OCI-LY1 (cell line): ENCODE measurements around the gene AIF1L.

Source experiments
- H2AFZ ChIP-seq: fragments of 200-600 bp; sonication (generic), shearing (Covaris generic); 2 replicates; pipeline ENCODE4 v1.6.0; 2014; ENCODE audit warnings: antibody characterized with exemption, mild to moderate bottlenecking, low read length
- H3F3A ChIP-seq: fragments of 200-600 bp; sonication (generic), shearing (Covaris generic); 2 replicates; pipeline ENCODE4 v1.6.0; 2014; ENCODE audit warnings: mild to moderate bottlenecking, antibody characterized with exemption, low read length, moderate library complexity; ENCODE audit not compliant: insufficient read depth
- H3K27ac ChIP-seq: fragments of 200-600 bp; sonication (generic); 2 replicates; pipeline ENCODE4 v1.5.1; 2014; ENCODE audit warnings: low read length, mixed run types, mild to moderate bottlenecking, low read depth; ENCODE audit not compliant: poor library complexity, severe bottlenecking
- H3K27me3 ChIP-seq: fragments of 200-600 bp; sonication (generic); 2 replicates; pipeline ENCODE4 v1.6.0; 2014; ENCODE audit warnings: antibody characterized with exemption, mild to moderate bottlenecking, low read length, moderate library complexity; ENCODE audit not compliant: insufficient read depth
- H3K36me3 ChIP-seq: fragments of 200-600 bp; sonication (generic); 2 replicates; pipeline ENCODE4 v1.6.1; 2014; ENCODE audit warnings: mild to moderate bottlenecking, antibody characterized with exemption, low read length, moderate library complexity, mixed read lengths; ENCODE audit not compliant: insufficient read depth
- H3K4me1 ChIP-seq: fragments of 200-600 bp; sonication (generic); 2 replicates; pipeline ENCODE4 v1.5.1; 2014; ENCODE audit warnings: mild to moderate bottlenecking, low read length, moderate library complexity; ENCODE audit not compliant: insufficient read depth, severe bottlenecking
- H3K4me2 ChIP-seq: fragments of 200-600 bp; sonication (generic), shearing (Covaris generic); 2 replicates; pipeline ENCODE4 v1.6.1; 2014; ENCODE audit warnings: low read length
- H3K4me3 ChIP-seq: fragments of 200-600 bp; sonication (generic); 2 replicates; pipeline ENCODE4 v1.5.1; 2014; ENCODE audit warnings: low read length, low read depth, mild to moderate bottlenecking, mixed read lengths; ENCODE audit not compliant: poor library complexity, severe bottlenecking
- H3K79me2 ChIP-seq: fragments of 200-600 bp; shearing (Covaris generic); 2 replicates; pipeline ENCODE4 v1.6.1; 2016; ENCODE audit warnings: mixed run types, low read length, mixed read lengths; ENCODE audit not compliant: insufficient read depth
- H3K9ac ChIP-seq: fragments of 200-600 bp; sonication (generic), shearing (Covaris generic); 2 replicates; pipeline ENCODE4 v1.6.1; 2014; ENCODE audit warnings: mild to moderate bottlenecking, low read length, mixed read lengths
- H3K9me2 ChIP-seq: fragments of 200-600 bp; sonication (generic), shearing (Covaris generic); 2 replicates; pipeline ENCODE4 v1.6.1; 2014; ENCODE audit warnings: low read depth, mild to moderate bottlenecking, low read length, mixed read lengths
- H3K9me3 ChIP-seq: fragments of 200-600 bp; shearing (Covaris generic); 2 replicates; pipeline ENCODE4 v1.6.1; 2014; ENCODE audit warnings: low read length, mixed read lengths
- H4K20me1 ChIP-seq: fragments of 200-600 bp; sonication (generic), shearing (Covaris generic); 2 replicates; pipeline ENCODE4 v1.6.0; 2016; ENCODE audit warnings: mild to moderate bottlenecking, low read length; ENCODE audit not compliant: insufficient read depth
- EZH2 ChIP-seq: fragments of 200-600 bp; sonication (generic), shearing (Covaris generic); IDR thresholded peaks from 2 replicates; pipeline ENCODE4 v1.8.0; 2017; ENCODE audit warnings: borderline replicate concordance, mixed run types, mild to moderate bottlenecking, antibody characterized with exemption, low read length, moderate library complexity, mixed read lengths
- TF ChIP-seq, protein P1 (sequence below): fragments of 200-600 bp; sonication (generic), shearing (Covaris generic); IDR thresholded peaks from 2 replicates; pipeline ENCODE4 v1.5.1; 2017; ENCODE audit warnings: mild to moderate bottlenecking, antibody characterized with exemption, low read length, moderate library complexity, mixed read lengths

AIF1L gene

DNA sequence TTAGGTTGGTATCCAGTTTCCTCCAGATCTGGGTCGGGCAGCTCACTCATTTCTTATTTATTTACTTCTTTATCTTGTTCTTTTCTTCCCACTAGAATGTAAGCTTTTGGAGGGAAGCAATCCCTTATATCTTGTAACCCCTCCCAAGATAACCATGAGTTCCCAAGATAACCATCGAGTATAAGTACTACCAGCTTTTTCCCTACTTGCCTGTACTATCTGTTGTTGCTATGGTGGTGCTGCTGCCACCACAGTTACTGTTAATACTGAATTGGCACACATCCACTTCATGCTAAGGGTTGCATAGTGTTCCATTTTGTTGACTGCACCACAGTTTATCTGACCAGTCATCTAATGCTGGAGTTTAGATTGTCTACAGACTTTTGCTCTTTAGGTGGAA is 48.9 kb downstream of the AIF1L start:
- Histone ChIP-seq H3K9me2 (no peaks in the 10 kb centered on the region), H3K36me3 (peaks cover 93% of the 10 kb centered on the region), H4K20me1 (no peaks in the 10 kb centered on the region), H3K4me3 (no peak overlapping the region), H3K9ac (no peak overlapping the region), H3K79me2 (no peaks in the 10 kb centered on the region), H3K27me3 (no peaks in the 10 kb centered on the region), H3K27ac (no peak overlapping the region), H3K4me2 (no peak overlapping the region), H3F3A (no peaks in the 10 kb centered on the region), H2AFZ (no peak overlapping the region), H3K9me3 (no peaks in the 10 kb centered on the region), H3K4me1 (no peaks in the 10 kb centered on the region)
- TF ChIP-seq, protein P1, sequence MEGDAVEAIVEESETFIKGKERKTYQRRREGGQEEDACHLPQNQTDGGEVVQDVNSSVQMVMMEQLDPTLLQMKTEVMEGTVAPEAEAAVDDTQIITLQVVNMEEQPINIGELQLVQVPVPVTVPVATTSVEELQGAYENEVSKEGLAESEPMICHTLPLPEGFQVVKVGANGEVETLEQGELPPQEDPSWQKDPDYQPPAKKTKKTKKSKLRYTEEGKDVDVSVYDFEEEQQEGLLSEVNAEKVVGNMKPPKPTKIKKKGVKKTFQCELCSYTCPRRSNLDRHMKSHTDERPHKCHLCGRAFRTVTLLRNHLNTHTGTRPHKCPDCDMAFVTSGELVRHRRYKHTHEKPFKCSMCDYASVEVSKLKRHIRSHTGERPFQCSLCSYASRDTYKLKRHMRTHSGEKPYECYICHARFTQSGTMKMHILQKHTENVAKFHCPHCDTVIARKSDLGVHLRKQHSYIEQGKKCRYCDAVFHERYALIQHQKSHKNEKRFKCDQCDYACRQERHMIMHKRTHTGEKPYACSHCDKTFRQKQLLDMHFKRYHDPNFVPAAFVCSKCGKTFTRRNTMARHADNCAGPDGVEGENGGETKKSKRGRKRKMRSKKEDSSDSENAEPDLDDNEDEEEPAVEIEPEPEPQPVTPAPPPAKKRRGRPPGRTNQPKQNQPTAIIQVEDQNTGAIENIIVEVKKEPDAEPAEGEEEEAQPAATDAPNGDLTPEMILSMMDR, result no peak
- no peak for TF ChIP-seq EZH2

DNA sequence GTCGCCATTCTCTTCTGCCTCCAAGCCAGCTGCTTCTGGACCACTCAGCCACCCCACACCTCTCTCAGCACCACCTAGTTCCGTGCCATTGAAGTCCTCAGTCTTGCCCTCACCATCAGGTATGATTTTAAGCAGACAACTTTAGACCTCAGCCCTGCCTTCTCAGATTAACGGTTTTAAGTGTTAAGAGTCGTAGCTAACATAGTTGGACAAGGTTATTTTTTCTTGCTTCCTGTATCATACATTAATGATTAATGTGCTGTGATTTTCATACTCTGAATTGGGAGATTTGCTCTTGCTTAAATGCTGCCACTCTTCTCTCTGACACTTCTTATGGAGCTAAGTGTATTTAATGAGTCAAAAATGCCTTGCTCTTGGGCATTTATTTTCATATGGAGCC is 49.9 kb downstream of the AIF1L start:
- H3K27ac ChIP-seq, result no peak overlapping the region
- no peak overlapping the region for H3K4me3 ChIP-seq
- H3K27me3 ChIP-seq, result no peaks in the 10 kb centered on the region
- no peaks in the 10 kb centered on the region for H3K9me3 ChIP-seq
- no peaks in the 10 kb centered on the region for H3K79me2 ChIP-seq
- no peak overlapping the region for H3K4me2 ChIP-seq
- H3K36me3 ChIP-seq, result peaks cover 92% of the 10 kb centered on the region
- no peaks in the 10 kb centered on the region for H3F3A ChIP-seq
- H3K9ac ChIP-seq, result no peak overlapping the region
- H2AFZ ChIP-seq, result no peak overlapping the region
- H4K20me1 ChIP-seq, result no peaks in the 10 kb centered on the region
- H3K9me2 ChIP-seq, result no peaks in the 10 kb centered on the region
- no peaks in the 10 kb centered on the region for H3K4me1 ChIP-seq
- TF ChIP-seq, protein P1, result no peak
- TF ChIP-seq EZH2, result no peak

DNA sequence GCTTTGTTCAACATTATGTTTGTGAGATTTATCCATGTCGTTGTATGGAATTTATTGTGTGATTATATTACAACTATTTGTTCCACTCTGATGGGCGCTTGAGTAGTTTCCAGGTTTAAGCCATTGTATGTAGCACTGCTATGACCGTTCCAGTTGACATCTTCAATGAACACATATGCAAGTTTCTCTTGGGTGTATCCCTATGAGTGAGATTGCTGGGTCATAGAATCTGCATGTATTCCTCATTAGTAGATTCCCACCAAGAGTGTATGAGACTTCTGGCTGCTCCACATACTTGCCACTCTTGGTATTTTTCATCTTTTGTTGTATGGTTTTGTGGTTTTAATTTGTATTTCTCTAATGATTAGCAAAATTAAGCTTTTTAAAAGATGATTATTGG is 51.9 kb downstream of the AIF1L start:
- H3K4me1 ChIP-seq, result no peaks in the 10 kb centered on the region
- peaks cover 93% of the 10 kb centered on the region for H3K36me3 ChIP-seq
- no peaks in the 10 kb centered on the region for H3K9me2 ChIP-seq
- no peaks in the 10 kb centered on the region for H4K20me1 ChIP-seq
- H3K27me3 ChIP-seq, result no peaks in the 10 kb centered on the region
- H3F3A ChIP-seq, result no peaks in the 10 kb centered on the region
- H3K27ac ChIP-seq, result no peak overlapping the region
- no peaks in the 10 kb centered on the region for H3K79me2 ChIP-seq
- H3K9me3 ChIP-seq, result no peaks in the 10 kb centered on the region
- H2AFZ ChIP-seq, result no peak overlapping the region
- no peak overlapping the region for H3K4me2 ChIP-seq
- TF ChIP-seq, protein P1, result no peak
- no peak for TF ChIP-seq EZH2
- H3K4me3 ChIP-seq, result no peak overlapping the region
- no peak overlapping the region for H3K9ac ChIP-seq
